Activated CD8-positive, alpha-beta memory T cell treated with anti-CD3 and anti-CD28 coated beads for 36 hours (primary cell): ENCODE measurements around the gene VSIG4. TPM values are rescaled to one million over a fixed set of nuclear protein-coding genes. Genes with fewer than 3 reads are reported as not detected.
"Not testable (repeated sequence)": the region's sequence is repeated elsewhere in the genome, so short reads cannot be mapped to it uniquely, and the experiment has no call there.

Source experiments
- CTCF ChIA-PET: fragments of 350-600 bp; sonication (Branson Sonifier 250); formaldehyde crosslinking; loops from one replicate; lab custom pipeline; 2021; ENCODE audit warnings: antibody characterized with exemption; lab: Charles Lee
- POLR2A ChIA-PET: fragments of 350-600 bp; sonication (Branson Sonifier 250); formaldehyde crosslinking; loops from one replicate; lab custom pipeline; 2021; ENCODE audit warnings: antibody characterized with exemption; lab: Charles Lee
- total RNA-seq, 2 experiments: library from RNA; stranded (reverse); gene quantifications; one replicate each; pipeline ENCODE4 v1.2.3, GENCODE V29; 2021

VSIG4 gene
- total RNA-seq, 2 experiments from 2014 or later, result not detected

DNA sequence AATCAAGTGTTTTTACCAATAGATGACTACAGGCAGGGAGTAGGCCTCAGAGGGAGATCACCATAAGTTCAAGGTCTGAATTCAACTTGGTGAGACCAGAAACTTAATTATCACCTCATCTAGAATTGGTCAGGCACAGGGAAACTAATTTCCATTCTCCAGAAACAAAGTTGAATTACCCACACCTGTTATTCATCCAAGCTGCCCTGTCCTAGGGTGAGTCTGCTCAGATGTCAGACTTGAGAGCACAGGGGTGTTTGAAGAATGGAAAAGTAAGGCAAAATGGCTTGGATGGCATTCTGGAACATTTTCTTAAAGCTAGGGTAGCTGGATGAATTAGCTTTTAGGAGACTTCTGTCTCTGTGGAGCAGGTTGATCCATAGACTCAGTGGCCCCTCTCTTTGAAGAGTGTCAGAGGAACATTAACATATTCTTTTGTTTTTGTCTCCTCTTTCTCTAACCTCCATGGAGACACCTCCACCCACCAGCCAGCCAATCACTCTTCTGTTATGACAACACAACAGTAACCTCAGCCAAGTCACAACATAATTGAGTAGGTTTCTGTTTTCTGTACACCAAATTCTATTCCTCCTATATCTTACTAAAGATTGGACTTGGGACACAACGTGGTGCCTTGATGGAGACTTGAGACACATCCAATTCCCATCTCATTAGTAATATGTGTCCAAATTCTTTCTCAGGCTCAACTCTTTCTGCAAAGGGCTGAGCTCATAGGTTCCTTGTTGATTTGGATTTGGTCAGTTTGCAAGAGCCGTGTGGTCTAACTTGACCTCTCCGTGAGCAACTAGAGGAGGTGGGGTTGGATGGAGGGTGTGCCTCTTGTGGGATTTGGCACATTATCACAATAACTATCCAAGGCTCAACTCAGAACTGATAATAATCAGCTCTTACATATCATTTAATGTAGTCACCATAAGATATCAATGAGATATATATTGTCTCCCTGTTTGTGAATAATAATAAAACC lies 45.1 kb downstream of the VSIG4 start:
- CTCF ChIA-PET, result interaction anchor here (0.6 kb wide), 1 partner anchor 517 kb away, joined by 5 read pairs; no protein-coding TSS in a partner anchor
- POLR2A ChIA-PET, result no interaction called here

DNA sequence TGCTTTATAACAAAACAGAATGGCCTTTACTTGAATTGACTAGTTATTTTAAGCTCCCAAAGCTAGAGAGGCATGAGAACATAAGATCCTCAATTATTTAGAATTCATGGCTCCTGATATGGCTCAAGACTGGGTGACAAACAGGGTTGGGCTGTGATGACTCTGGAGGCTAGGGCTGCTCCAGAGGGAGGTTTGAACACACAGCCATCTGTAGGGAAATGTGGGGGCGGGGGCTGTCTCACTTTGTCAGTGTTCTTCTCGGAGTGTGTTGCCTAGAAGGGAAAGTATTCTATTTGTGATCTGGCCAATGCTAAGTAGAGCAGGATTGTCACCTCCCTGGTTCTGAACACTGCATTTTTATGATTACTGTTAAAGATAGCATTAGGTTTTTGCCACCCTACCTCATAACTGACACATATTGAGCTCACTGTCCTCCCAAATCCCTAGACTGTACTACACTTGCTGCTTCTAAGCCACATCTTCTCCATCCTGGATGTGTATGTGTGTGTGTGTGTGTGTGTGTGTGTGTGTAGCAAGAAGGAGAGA lies 45.9 kb downstream of the VSIG4 start:
- CTCF ChIA-PET, result no interaction called here
- POLR2A ChIA-PET, result no interaction called here

DNA sequence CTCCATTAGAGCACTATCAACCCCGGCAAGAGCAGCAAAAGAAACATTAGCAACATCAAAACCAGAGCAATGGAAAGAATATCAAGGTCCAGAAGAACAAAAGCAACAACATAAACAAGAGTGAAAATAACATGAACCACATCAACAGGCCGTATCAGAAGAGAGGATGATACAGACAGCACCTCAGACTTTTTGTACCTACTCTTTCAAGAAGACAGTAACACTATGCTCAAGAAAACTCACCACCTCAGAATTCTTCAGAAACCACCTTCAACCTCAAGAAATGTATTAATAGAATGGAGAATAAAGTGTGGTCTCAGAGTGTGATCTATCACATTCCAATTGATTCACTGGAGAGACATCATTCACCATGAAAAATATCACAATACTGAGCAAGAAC lies 46.5 kb downstream of the VSIG4 start:
- POLR2A ChIA-PET, result no interaction called here
- CTCF ChIA-PET, result no interaction called here

DNA sequence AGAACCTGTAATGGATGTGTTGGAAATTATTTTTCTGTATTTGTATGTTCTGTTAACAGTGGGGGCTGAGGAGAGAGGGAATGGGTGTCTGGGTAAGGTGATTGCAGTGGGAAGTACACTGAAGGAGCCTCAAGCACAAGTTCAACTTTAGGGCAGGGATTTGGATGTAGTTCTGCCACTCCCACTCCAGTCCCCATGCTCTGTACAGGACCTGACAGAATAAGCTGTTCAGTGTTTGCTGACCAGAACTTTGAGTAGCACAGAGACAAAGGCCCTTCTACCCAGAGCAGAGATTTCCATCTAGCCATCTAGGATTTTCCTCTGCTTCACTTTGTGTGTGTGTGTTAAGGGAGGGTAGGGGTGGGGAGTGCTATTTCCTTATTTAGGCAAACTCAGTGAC lies 49.2 kb downstream of the VSIG4 start:
- CTCF ChIA-PET, result no interaction called here
- POLR2A ChIA-PET, result no interaction called here

DNA sequence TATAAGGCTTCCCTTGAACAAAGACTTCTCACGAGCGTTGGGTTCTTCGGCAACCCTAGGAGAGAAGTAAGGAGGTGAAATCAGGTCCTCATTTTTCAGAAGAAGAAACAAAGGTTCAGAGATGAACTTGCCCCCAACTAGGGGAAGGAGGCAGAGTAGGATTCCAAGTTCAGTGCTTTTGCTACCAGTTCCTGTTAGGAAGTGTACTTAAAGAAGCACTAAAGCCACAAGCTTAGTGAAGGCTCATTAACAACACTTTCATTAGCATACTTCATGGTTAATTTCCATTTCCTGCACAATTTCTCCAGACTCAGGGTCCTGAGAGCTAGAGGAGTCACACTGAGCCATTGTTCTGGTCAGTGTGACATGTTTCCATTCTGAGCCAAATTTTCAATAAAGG lies 52.1 kb downstream of the VSIG4 start:
- ChIA-PET POLR2A (no interaction called here), CTCF (interaction anchor here (0.9 kb wide), 1 partner anchor 257 kb away, joined by 4 read pairs; no protein-coding TSS in a partner anchor)

DNA sequence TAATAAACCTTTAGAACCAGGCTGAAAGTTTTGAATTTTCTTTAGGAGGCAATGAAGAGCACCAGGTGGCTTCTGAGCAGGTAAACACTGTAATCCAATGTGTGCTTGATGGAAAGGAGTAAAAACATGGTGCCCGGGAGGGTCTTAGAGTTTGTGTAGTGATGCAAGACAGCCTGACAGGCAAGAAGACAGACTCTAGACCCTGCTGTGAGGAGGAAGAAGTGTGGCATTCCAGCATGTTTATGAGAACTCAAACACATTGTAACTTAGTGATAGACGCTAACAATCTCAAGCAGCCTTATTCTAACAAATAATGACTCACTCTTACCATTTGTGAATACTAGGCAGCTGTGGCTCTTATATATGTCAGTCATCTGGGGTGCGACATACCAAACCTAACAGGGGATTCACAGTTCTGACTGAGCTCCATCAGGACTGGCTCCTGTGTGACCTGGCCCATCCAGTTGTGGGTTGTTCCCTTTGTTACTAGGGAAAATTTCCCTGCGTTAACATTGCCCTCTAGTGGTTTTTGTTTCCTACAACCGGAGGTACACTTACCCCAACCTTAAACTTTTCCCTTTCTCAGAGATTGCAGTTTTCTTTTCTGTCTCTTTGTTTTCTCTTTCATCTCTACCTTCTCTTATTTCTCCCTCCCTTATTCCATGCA lies 53.8 kb downstream of the VSIG4 start:
- ChIA-PET POLR2A (no interaction called here), CTCF (interaction anchor here (0.6 to 1.3 kb wide), 4 partner anchors 13 to 404 kb away, joined by 3 to 4 read pairs (median 3); no protein-coding TSS in a partner anchor)

DNA sequence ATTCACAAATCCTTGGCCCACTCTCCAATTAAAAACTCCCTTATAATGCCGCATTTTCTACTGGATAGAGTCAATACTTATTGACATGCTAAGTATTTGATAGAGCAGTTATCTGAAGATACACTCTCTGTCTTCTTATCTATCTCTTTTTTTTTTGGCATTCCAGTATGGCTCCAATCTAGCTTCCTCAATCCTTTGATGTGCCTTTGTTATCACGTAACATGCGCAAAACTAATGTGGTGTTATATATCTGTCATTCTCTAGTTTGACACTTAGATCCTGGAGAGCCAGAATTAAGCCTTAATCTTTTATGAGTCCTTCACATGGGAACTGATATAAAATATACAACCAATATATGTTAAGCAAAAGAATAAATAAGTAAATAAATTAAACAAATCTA lies 54.7 kb downstream of the VSIG4 start:
- ChIA-PET POLR2A (no interaction called here), CTCF (interaction anchor here (0.7 kb wide), 1 partner anchor 268 kb away, joined by 3 read pairs; no protein-coding TSS in a partner anchor)

DNA sequence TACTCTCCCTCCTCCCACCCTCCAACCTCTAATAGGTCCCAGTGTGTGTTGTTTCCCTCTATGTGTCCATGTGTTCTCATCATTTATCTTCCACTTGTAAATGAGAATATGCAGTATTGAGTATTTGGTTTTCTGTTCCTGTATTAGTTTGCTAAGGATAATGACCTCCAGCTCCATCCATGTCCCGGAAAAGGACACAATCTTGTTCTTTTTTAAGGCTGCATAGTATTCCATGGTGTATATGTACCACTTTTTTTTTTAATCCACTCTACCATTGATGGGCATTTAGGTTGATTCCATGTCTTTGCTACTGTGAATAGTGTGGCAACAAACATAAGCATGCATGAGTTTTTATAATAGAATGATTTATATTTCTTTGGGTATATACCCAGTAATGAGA lies 62.7 kb downstream of the VSIG4 start:
- CTCF ChIA-PET, POLR2A ChIA-PET: not testable (repeated sequence)

DNA sequence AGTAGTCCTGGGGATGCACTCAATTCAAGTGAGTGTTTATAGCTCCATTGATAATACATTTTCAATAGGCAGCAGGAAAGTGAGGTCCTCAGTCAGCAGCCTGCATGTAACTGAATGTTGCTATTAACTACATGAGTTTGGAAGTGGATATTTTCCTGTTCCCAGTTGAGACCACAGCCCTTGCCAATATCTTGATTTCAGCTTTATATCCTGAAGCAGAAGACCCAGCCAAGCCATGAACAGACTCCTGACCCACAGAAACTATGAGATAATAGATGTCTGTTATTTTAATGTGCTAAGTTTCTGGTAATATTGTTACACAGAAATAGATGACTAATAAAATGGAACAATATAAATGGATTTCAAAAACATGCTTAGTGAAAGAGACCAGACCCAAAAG lies 63.7 kb downstream of the VSIG4 start:
- ChIA-PET CTCF (no interaction called here), POLR2A (no interaction called here)

DNA sequence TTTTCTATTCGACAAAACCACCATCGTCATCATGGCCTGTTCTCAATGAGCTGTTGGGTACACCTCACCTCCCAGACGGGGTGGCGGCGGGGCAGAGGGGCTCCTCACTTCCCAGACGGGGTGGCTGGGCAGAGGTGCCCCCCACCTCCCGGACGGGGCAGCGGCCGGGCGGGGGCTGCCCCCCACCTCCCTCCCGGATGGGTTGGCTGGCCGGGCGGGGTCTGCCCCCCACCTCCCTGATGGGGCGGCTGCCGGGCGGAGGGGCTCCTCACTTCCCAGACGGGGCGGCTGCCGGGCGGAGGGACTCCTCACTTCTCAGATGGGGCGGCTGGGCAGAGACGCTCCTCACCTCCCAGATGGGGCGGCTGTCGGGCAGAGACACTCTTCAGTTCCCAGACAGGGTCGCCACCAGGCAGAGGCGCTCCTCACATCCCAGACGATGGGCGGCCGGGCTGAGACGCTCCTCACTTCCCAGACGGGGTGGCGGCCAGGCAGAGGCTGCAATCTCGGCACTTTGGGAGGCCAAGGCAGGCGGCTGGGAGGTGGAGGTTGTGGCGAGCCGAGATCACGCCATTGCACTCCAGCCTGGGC lies 64.6 kb downstream of the VSIG4 start:
- POLR2A ChIA-PET, CTCF ChIA-PET: not testable (repeated sequence)

Other genes starting within 250 kb of the VSIG4 start
- gene HEPH, start 124.2 kb upstream of the VSIG4 start, total RNA-seq, result not detected